Stimulated activated CD4-positive, alpha-beta T cell treated with anti-CD3 and anti-CD28 coated beads, TNF-alpha, amount 100 ng/mL, for 1 hour (primary cell): Measurements from ENCODE around the gene LRRN4CL.
A peak's percentile ranks its signal among the peaks of the same experiment; 100 is the strongest.

Source experiments
- DNase-seq, 3 donors: peaks; one replicate each; pipeline ENCODE4 v3.0.0-alpha.2; 2020; ENCODE audit warnings: low read depth in 3 of 3, low spot score in 1 of 3

LRRN4CL gene

DNA sequence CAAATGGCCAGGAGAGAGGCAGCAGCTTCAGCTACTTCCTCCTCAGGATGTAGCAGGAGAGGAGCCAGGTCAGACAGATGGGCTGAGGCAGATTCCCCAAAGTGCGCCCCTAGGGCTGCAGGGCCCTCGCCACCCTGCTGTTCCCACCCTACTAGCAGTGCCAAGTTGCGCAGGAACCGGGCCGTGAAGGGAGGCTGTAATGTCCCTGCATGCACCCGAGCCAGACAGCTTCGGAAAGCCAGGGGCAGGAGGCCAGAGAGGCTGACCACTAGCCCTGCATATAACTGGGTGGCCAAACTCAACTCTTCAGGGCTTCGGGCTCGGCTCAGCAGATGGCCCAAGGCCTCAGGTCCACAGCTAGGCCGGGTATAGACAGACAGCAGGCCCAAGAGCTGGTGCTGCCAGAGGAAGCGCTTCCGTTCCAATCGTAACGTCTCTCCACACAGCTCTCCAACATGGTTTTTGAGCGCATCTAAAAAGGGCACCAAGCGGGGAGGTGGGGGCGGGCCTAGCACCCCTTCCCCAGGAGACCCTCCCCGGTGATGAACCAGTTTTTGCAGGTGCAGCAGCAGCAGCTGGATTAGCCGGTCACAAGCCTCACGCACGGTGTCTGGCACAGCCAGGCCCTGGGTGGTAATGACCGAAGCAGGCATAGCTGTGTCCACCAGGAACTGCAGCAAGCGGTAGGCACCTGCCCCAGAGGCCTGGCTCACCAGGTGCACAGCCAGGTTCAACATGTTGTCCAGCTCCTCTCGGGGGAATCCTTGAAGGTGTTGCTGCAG, 41.0 kb downstream of the LRRN4CL start:
- DNase-seq = no peak

DNA sequence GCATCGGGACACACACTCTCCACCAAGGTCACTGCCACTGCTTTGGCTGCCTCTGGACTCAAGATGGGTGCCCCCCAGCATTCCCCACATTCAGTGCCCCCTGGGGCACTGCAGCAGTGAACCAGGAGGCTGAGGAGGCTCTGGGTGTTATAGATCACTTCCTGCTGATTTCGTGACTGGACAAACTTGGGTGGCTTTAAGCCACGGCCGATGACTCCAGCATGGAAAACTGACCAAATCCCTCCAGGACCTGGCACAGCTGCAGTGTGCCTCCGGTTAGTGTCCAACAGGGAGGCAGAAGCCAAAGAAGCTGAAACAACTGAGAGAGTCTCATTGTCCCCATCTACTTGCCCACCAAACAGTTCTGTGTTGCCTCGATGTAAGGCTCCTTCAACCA, 41.7 kb downstream of the LRRN4CL start:
- DNase-seq = no peak

DNA sequence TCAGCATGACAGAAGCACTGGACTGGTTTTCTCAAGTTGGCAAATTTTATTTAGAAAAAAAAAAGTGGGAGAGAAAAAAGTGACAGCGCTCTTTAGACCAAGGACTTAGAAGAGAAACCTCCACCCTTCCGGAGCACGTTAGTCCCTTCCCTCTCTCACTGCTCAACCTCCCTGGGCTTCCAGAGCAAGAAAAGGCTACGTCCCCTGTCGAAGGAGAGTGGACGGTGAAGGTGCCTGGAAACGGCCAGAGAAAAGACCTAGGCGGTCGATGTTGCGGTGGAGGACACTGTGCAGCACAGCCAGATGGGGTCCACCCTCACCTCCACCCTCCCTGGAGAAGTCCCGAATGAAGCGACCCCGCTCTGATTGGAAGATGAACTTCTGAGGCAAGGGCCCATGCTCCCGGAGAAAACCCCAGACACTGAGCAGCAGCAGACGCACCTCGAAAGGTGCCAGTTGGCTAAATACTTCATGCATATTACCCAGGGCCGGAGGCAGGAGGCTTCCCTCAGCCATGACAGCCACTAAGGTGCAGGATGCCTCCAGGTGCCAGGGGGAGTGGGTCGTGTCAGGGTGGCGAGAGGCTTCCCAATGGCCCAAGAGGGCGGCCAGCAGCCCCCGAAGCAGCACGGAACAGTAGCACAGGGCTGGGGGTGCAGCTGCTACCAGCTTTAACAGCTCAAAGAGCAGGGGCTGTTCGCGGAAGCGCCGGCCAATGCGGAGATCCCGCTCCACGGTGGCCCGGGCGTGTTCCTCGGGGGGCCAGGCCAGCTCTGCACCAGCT, 42.3 kb downstream of the LRRN4CL start:
- no peak for DNase-seq

DNA sequence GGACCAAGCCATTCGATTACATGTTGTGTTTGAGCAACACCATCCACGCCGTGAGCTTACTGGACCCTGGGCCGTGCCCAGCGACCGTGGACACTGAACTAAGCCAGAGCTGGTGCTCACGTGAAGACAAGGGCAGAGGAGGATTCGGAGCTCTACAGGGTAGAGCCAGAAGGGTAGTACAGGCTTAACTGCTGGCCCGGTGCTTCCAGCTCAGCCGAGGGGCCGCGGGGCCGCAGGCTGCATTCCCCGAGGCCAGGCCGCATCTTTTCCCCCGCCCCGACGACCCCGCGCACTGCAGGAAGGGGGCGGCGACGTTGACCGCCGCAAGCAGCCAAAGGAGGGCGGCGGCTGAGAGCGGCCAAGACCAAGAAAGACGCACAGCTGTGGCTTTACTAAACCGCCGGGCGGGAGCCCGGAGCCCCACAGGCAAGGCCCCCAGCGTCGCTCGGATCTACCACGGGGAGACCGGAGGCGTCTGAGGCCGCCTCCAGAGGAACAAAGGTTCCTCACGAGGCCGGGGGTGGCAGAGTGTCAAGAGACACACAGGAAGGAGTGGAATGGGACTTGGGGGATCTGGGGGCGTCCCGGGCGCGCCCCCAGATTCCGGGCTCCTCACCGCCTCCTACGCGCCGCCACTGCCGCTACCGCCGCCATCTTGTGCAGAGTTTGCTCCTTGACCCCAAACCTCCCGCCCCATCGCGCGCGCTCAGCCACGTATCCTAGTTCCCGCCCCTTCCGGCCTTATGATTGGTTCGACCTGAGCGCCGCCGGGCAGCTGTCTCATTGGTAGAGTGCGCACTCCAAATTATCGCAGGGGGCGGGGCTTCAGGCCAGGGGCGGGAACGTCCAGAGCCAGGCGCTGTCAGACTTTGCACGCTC, 43.1 kb downstream of the LRRN4CL start, which contains the start of gene GANAB:
Gene GANAB, minus strand, starts transcription at position 668 of the 879 bp plus-strand sequence. Its CDS starts 14 bp downstream, at position 654.
- DNase-seq = peak; percentile 97 to 98 (median 97)

DNA sequence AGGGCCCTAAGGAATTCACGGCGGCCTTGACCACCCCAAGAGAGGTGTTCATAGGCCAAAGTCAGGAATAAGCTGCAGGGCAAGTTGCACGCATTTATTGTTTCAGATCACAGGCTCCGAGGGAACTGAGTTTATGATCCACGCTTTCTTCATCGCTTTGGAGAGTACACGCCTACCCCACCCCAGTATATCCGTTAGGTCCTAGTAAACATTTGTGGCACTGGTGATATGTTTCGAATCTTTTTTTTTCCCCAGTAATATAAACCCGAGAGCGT, 43.7 kb downstream of the LRRN4CL start:
- DNase-seq = no peak

DNA sequence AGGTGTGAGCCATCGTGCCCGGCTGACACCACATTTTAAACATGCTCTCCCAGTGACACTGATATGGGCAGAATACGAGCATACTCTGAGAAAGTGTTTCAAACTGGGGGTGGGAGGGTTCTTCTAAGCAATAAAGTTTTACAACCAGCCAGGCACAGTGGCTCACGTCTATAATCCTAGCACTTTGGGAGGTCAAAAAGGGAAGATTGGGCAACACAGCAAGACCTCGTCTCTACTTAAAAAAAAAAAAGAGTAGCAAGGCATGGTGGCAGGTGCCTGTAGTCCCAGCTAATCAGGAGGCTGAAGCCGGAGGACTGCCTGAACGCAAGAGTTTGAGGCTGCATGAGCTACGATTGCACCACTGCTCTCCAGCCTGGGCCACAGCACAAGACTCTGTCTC, 45.1 kb downstream of the LRRN4CL start:
- no peak for DNase-seq
